BLaER1 (cell line): Measurements from ENCODE around the gene UHRF1.
"Not testable (repeated sequence)": the region's sequence is repeated elsewhere in the genome, so short reads cannot be mapped to it uniquely, and the experiment has no call there.

Experiments
- H3K27ac ChIP-seq: shearing (Covaris generic); formaldehyde crosslinking; 2 replicates; pipeline ENCODE4 v1.8.1; 2022
- H3K27me3 ChIP-seq: shearing (Covaris generic); formaldehyde crosslinking; 2 replicates; pipeline ENCODE4 v1.8.1; 2022
- H3K36me3 ChIP-seq: shearing (Covaris generic); formaldehyde crosslinking; 2 replicates; pipeline ENCODE4 v1.8.1; 2022
- H3K4me1 ChIP-seq: shearing (Covaris generic); formaldehyde crosslinking; 2 replicates; pipeline ENCODE4 v1.8.1; 2022
- H3K4me2 ChIP-seq: shearing (Covaris generic); formaldehyde crosslinking; 2 replicates; pipeline ENCODE4 v1.8.1; 2022
- H3K4me3 ChIP-seq: shearing (Covaris generic); formaldehyde crosslinking; 2 replicates; pipeline ENCODE4 v1.8.1; 2022
- H3K9ac ChIP-seq: shearing (Covaris generic); formaldehyde crosslinking; 2 replicates; pipeline ENCODE4 v1.8.1; 2022
- H3K9me3 ChIP-seq: shearing (Covaris generic); formaldehyde crosslinking; 2 replicates; pipeline ENCODE4 v1.8.1; 2022
- H4K20me1 ChIP-seq: shearing (Covaris generic); formaldehyde crosslinking; 2 replicates; pipeline ENCODE4 v1.8.1; 2022
- Cebpa-rat ChIP-seq: shearing (Covaris generic); IDR thresholded peaks from 2 replicates; pipeline ENCODE4 v1.8.1; 2022

UHRF1 gene

GRCh38 chr19:4970558-4971423 lies 61.5 kb downstream of the UHRF1 start:
- no peak for TF ChIP-seq Cebpa-rat
- no peaks in the 10 kb centered on the region for H3K9me3 ChIP-seq
- peaks cover 89% of the 10 kb centered on the region for H3K4me1 ChIP-seq
- peak overlapping the region; percentile 78 for H3K4me3 ChIP-seq
- peak overlapping the region; percentile 83 for H3K9ac ChIP-seq
- peak overlapping the region; percentile 77 for H3K27ac ChIP-seq
- peak overlapping the region; percentile 100 for H3K4me2 ChIP-seq
- H4K20me1 ChIP-seq, result peaks cover 89% of the 10 kb centered on the region
- peaks cover 6% of the 10 kb centered on the region; the same call in 1 of the 2 replicates for H3K36me3 ChIP-seq
- H3K27me3 ChIP-seq, result peaks cover 5% of the 10 kb centered on the region; the same call in 1 of the 2 replicates

- H3K27ac ChIP-seq, result peak overlapping the region; percentile 77; the same call in 1 of the 2 replicates
- no peaks in the 10 kb centered on the region for H3K9me3 ChIP-seq
- H3K36me3 ChIP-seq, result peaks cover 6% of the 10 kb centered on the region; the same call in 1 of the 2 replicates
- peak overlapping the region; percentile 83 for H3K9ac ChIP-seq
- H3K4me1 ChIP-seq, result peaks cover 89% of the 10 kb centered on the region
- peak overlapping the region; percentile 100 for H3K4me2 ChIP-seq
- no peak for TF ChIP-seq Cebpa-rat
- H3K27me3 ChIP-seq, result peaks cover 5% of the 10 kb centered on the region; the same call in 1 of the 2 replicates
- peak overlapping the region; percentile 78 for H3K4me3 ChIP-seq
- H4K20me1 ChIP-seq, result peaks cover 89% of the 10 kb centered on the region
Observed at GRCh38 chr19:4971424-4971793, 62.1 kb downstream of the UHRF1 start.

GRCh38 chr19:4971816-4972495 lies 62.7 kb downstream of the UHRF1 start:
- Histone ChIP-seq H3K27me3 (peaks cover 5% of the 10 kb centered on the region; the same call in 1 of the 2 replicates), H3K9me3 (no peaks in the 10 kb centered on the region), H3K4me3 (no peak overlapping the region), H3K4me1 (peaks cover 89% of the 10 kb centered on the region), H3K9ac (peak overlapping the region; percentile 83), H3K27ac (peak overlapping the region; percentile 77; the same call in 1 of the 2 replicates), H3K4me2 (peak overlapping the region; percentile 100), H4K20me1 (peaks cover 89% of the 10 kb centered on the region), H3K36me3 (peaks cover 6% of the 10 kb centered on the region; the same call in 1 of the 2 replicates)
- TF ChIP-seq Cebpa-rat, result no peak

GRCh38 chr19:4972509-4973230 lies 63.4 kb downstream of the UHRF1 start:
- peaks cover 89% of the 10 kb centered on the region for H3K4me1 ChIP-seq
- no peak overlapping the region for H3K4me3 ChIP-seq
- H3K27me3 ChIP-seq, result peaks cover 5% of the 10 kb centered on the region; the same call in 1 of the 2 replicates
- peak overlapping the region; percentile 100 for H3K4me2 ChIP-seq
- H3K36me3 ChIP-seq, result peaks cover 6% of the 10 kb centered on the region; the same call in 1 of the 2 replicates
- TF ChIP-seq Cebpa-rat, result no peak
- peaks cover 89% of the 10 kb centered on the region for H4K20me1 ChIP-seq
- peak overlapping the region; percentile 18; the same call in 1 of the 2 replicates for H3K27ac ChIP-seq
- H3K9me3 ChIP-seq, result no peaks in the 10 kb centered on the region
- 0 out of 2 replicates have a peak overlapping the region, but pooled peaks have one; percentile 20 for H3K9ac ChIP-seq

- TF ChIP-seq Cebpa-rat, result no peak
- peaks cover 100% of the 10 kb centered on the region for H3K4me1 ChIP-seq
- H3K36me3 ChIP-seq, result peaks cover 6% of the 10 kb centered on the region; the same call in 1 of the 2 replicates
- H4K20me1 ChIP-seq, result peaks cover 100% of the 10 kb centered on the region
- no peaks in the 10 kb centered on the region for H3K9me3 ChIP-seq
- peak overlapping the region; percentile 100 for H3K4me2 ChIP-seq
- no peak overlapping the region for H3K4me3 ChIP-seq
- H3K9ac ChIP-seq, result no peak overlapping the region
- H3K27me3 ChIP-seq, result peaks cover 3% of the 10 kb centered on the region; the same call in 1 of the 2 replicates
- no peak overlapping the region for H3K27ac ChIP-seq
Observed at GRCh38 chr19:4974880-4975469, 65.7 kb downstream of the UHRF1 start.

- not testable (repeated sequence) for H3K36me3 ChIP-seq, H3K9me3 ChIP-seq, H3K9ac ChIP-seq, H3K27me3 ChIP-seq, H3K4me3 ChIP-seq, H3K27ac ChIP-seq
- peak overlapping the region; percentile 100 for H3K4me2 ChIP-seq
- H3K4me1 ChIP-seq, result peaks cover 99% of the 10 kb centered on the region
- H4K20me1 ChIP-seq, result peaks cover 100% of the 10 kb centered on the region
Observed at GRCh38 chr19:4975601-4976000, 66.3 kb downstream of the UHRF1 start.

- TF ChIP-seq Cebpa-rat, result peak; percentile 99
- H3K27me3 ChIP-seq, result no peaks in the 10 kb centered on the region
- peak overlapping the region; percentile 49 for H3K4me3 ChIP-seq
- peak overlapping the region; percentile 39; the same call in 1 of the 2 replicates for H3K9ac ChIP-seq
- peak overlapping the region; percentile 40; the same call in 1 of the 2 replicates for H3K27ac ChIP-seq
- peak overlapping the region; percentile 100 for H3K4me2 ChIP-seq
- H4K20me1 ChIP-seq, result peaks cover 100% of the 10 kb centered on the region
- H3K4me1 ChIP-seq, result peaks cover 98% of the 10 kb centered on the region
- no peaks in the 10 kb centered on the region for H3K9me3 ChIP-seq
- peaks cover 11% of the 10 kb centered on the region; the same call in 1 of the 2 replicates for H3K36me3 ChIP-seq
Observed at GRCh38 chr19:4976401-4977298, 67.3 kb downstream of the UHRF1 start.
